Gastroesophageal sphincter (tissue), 4 donors: Measurements from ENCODE around the gene GOLGA8N. TPM values are rescaled to one million over a fixed set of nuclear protein-coding genes. Genes with fewer than 3 reads are reported as not detected.

Source experiments
- ATAC-seq: fragments of 150-250 bp; one replicate; pipeline ENCODE4 v1.9.1; 2016; ENCODE audit warnings: mild to moderate bottlenecking, moderate library complexity
- H3K27ac ChIP-seq, 4 donors: fragments of 200-600 bp; sonication (generic) in 3 of 4; 1 replicate in 3 of 4; 2 replicates in 1 of 4; pipeline ENCODE4 v1.5.1; 2016 to 2019
- H3K27me3 ChIP-seq: fragments of 200-600 bp; sonication (generic); one replicate; pipeline ENCODE4 v1.5.1; 2019
- H3K36me3 ChIP-seq, 2 donors: fragments of 200-600 bp; sonication (generic); one replicate each; pipeline ENCODE4 v1.5.1; 2019; ENCODE audit warnings: control low read depth in 1 of 2
- H3K4me1 ChIP-seq, 3 donors: fragments of 200-600 bp; sonication (generic); 1 replicate in 2 of 3; 2 replicates in 1 of 3; pipeline ENCODE4 v1.5.1; 2016 to 2019; ENCODE audit warnings: control low read depth in 2 of 3
- H3K4me3 ChIP-seq, 2 donors: fragments of 200-600 bp; sonication (generic); one replicate each; pipeline ENCODE4 v1.5.1; 2019; ENCODE audit warnings: mild to moderate bottlenecking in 1 of 2, moderate library complexity in 1 of 2
- H3K9me3 ChIP-seq, 3 donors: fragments of 200-600 bp; sonication (generic); one replicate each; pipeline ENCODE4 v1.5.1; 2017 to 2019; ENCODE audit warnings: control low read depth in 2 of 3
- CTCF ChIP-seq, 4 experiments: fragments of 200-600 bp in 2 of 4; fragments of 450-650 bp in 2 of 4; sonication (generic) in 1 of 4; IDR thresholded peaks; one replicate each; pipeline ENCODE4 v1.5.1; 2017 to 2019; ENCODE audit warnings: antibody characterized with exemption in 4 of 4, mild to moderate bottlenecking in 2 of 4, moderate library complexity in 2 of 4
- EP300 ChIP-seq: sonication (generic); formaldehyde crosslinking; IDR thresholded peaks from one replicate; pipeline ENCODE4 v1.6.1; 2017; ENCODE audit warnings: antibody characterized with exemption, mild to moderate bottlenecking
- POLR2A ChIP-seq, 2 donors: fragments of 450-650 bp; IDR thresholded peaks; one replicate each; pipeline ENCODE4 v1.6.1; 2017; ENCODE audit warnings: antibody characterized with exemption in 2 of 2, mild to moderate bottlenecking in 2 of 2, moderate library complexity in 1 of 2
- POLR2AphosphoS5 ChIP-seq: sonication (generic); formaldehyde crosslinking; IDR thresholded peaks from one replicate; pipeline ENCODE4 v1.6.1; 2017; ENCODE audit warnings: antibody characterized with exemption
- WGBS, 2 donors: methylation state at CpG; one replicate each; pipeline ENCODE4 v1.1.5; 2018; ENCODE audit warnings: low coverage in 1 of 2; 5-methylcytosine and 5-hydroxymethylcytosine counted together
- small RNA-seq, 4 donors: library from RNA; depleted of rRNA; stranded (forward); fragments of <200 nt; gene quantifications; one replicate each; pipeline ENCODE3, GENCODE V24; 2016
- total RNA-seq, 4 donors: library from RNA; depleted of rRNA; stranded (reverse); fragments of >200 nt; gene quantifications; one replicate each; pipeline ENCODE4 v1.1.0, GENCODE V29; 2016

The GOLGA8N gene
- total RNA-seq, 4 donors from 2014 or later, result 2.8 to 17.0 (median 8.2) TPM

GRCh38 chr15:32651229-32651837, 58.1 kb downstream of the GOLGA8N start:
- Histone ChIP-seq H3K27me3 (no peaks in the 10 kb centered on the region), H3K4me1 (peaks cover 0 to 4% (median 0%) of the 10 kb centered on the region in 3 donors), H3K9me3 (no peaks in the 10 kb centered on the region), H3K27ac (no peak overlapping the region), H3K36me3 (no peaks in the 10 kb centered on the region), H3K4me3 (no peak overlapping the region)
- ATAC-seq, result peak; percentile 68
- WGBS, 2 donors, result 20 to 39% methylated on average over 1 to 4 of the region's 6 CpGs
- TF ChIP-seq EP300, result no peak
- TF ChIP-seq CTCF (IDR thresholded peaks at IDR 0.05), result peak; percentile 76 to 86 (median 82)
- no peak for TF ChIP-seq POLR2A (IDR thresholded peaks at IDR 0.05)
- no peak for TF ChIP-seq POLR2AphosphoS5

GRCh38 chr15:32652178-32652577, 58.9 kb downstream of the GOLGA8N start:
- H3K4me1 ChIP-seq, result peaks cover 0 to 5% (median 0%) of the 10 kb centered on the region in 3 donors
- H3K36me3 ChIP-seq, result no peaks in the 10 kb centered on the region
- TF ChIP-seq EP300, result no peak
- TF ChIP-seq CTCF (IDR thresholded peaks at IDR 0.05), result no peak
- no peak for TF ChIP-seq POLR2A (IDR thresholded peaks at IDR 0.05)
- TF ChIP-seq POLR2AphosphoS5, result no peak
- 71% methylated on average over 2 to 3 of the region's 3 CpGs for WGBS, 2 donors
- H3K4me3 ChIP-seq, result no peak overlapping the region
- H3K9me3 ChIP-seq, result no peaks in the 10 kb centered on the region
- H3K27ac ChIP-seq, result no peak overlapping the region
- no peaks in the 10 kb centered on the region for H3K27me3 ChIP-seq
- ATAC-seq, result no peak

GRCh38 chr15:32656091-32656490, 62.8 kb downstream of the GOLGA8N start:
- peaks cover 0 to 29% (median 0%) of the 10 kb centered on the region in 3 donors for H3K4me1 ChIP-seq
- no peaks in the 10 kb centered on the region for H3K36me3 ChIP-seq
- TF ChIP-seq EP300, result no peak
- no peak for TF ChIP-seq POLR2A (IDR thresholded peaks at IDR 0.05)
- TF ChIP-seq CTCF (IDR thresholded peaks at IDR 0.05), result no peak
- no peak for TF ChIP-seq POLR2AphosphoS5
- 52 to 75% methylated on average over 4 of the region's 4 CpGs for WGBS, 2 donors
- no peak for ATAC-seq
- no peaks in the 10 kb centered on the region for H3K27me3 ChIP-seq
- no peak overlapping the region for H3K27ac ChIP-seq
- no peaks in the 10 kb centered on the region for H3K9me3 ChIP-seq
- H3K4me3 ChIP-seq, result no peak overlapping the region

- Histone ChIP-seq H3K27me3 (no peaks in the 10 kb centered on the region), H3K4me3 (no peak overlapping the region), H3K27ac (no peak overlapping the region), H3K4me1 (peaks cover 0 to 29% (median 0%) of the 10 kb centered on the region in 3 donors), H3K36me3 (no peaks in the 10 kb centered on the region), H3K9me3 (no peaks in the 10 kb centered on the region)
- TF ChIP-seq POLR2AphosphoS5 (no peak), CTCF (IDR thresholded peaks at IDR 0.05) (no peak), POLR2A (IDR thresholded peaks at IDR 0.05) (no peak), EP300 (no peak)
- ATAC-seq, result no peak
- 87 to 89% methylated on average over 7 to 9 of the region's 9 CpGs for WGBS, 2 donors
These were observed 63.2 kb downstream of the GOLGA8N start for GRCh38 chr15:32656496-32656895.

Small RNA genes within 50 kb of the gene (small RNA-seq; reads per million reads assigned to genes)
- gene RN7SL286P, result 0 reads per million in 4 donors

Other genes starting within 250 kb of the GOLGA8N start
- gene GOLGA8K, start 190.2 kb upstream of the GOLGA8N start, total RNA-seq, result 1 to 10 TPM in 1 of 4 donors, under 1 TPM in 1, not detected in 2; 0.31 to 1.4 TPM
- under 1 TPM in 2 of 4 donors, not detected in 2; 0.15 to 0.54 TPM for gene GOLGA8O, start 137.8 kb upstream of the GOLGA8N start, total RNA-seq
- gene ARHGAP11A, start 22.0 kb downstream of the GOLGA8N start, total RNA-seq, result 1 to 10 TPM; 1.6 to 2.4 (median 2.2) TPM
- 1 to 10 TPM in 3 of 4 donors, under 1 TPM in 1; 0.87 to 6.3 (median 4.5) TPM for gene SCG5, start 48.3 kb downstream of the GOLGA8N start, total RNA-seq
- 100 to 1,000 TPM in 2 of 4 donors, 10 to 100 TPM in 2; 55.5 to 365 (median 133) TPM for gene GREM1, start 124.5 kb downstream of the GOLGA8N start, total RNA-seq